Ovary (tissue), 3 donors: ENCODE results near the gene TYSND1.

Experiments
- EP300 ChIP-seq: sonication (generic); formaldehyde crosslinking; IDR thresholded peaks from one replicate; pipeline ENCODE4 v1.6.1; 2017; ENCODE audit warnings: antibody characterized with exemption
- POLR2A ChIP-seq: fragments of 450-650 bp; IDR thresholded peaks from one replicate; pipeline ENCODE4 v1.6.1; 2017; ENCODE audit warnings: antibody characterized with exemption, mild to moderate bottlenecking, moderate library complexity
- TF ChIP-seq, protein P1 (sequence below), 3 donors: fragments of 450-650 bp in 2 of 3; fragments of 200-600 bp in 1 of 3; IDR thresholded peaks; one replicate each; pipeline versions ENCODE4 v1.5.1 to v1.8.0; 2016 to 2022; ENCODE audit warnings: antibody characterized with exemption in 3 of 3, mild to moderate bottlenecking in 1 of 3
- donor health status: DM: no; HTN: no; CAD: no.

DNA sequence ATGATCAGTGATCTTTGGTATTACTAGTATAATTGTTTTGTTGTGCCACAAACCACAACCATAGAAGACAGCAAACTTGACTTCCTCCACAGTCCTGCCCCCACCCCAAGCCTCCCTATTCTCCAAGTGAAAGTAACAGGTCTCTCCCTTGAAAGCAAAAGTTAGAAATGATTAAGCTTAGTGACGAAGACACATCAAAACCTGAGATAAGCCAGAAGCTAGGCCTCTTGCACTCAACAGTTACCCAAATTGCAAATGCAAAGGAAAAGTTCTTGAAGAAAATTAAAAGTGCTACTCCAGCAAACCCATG is 16.3 kb upstream of the TYSND1 start:
- TF ChIP-seq, protein P1, sequence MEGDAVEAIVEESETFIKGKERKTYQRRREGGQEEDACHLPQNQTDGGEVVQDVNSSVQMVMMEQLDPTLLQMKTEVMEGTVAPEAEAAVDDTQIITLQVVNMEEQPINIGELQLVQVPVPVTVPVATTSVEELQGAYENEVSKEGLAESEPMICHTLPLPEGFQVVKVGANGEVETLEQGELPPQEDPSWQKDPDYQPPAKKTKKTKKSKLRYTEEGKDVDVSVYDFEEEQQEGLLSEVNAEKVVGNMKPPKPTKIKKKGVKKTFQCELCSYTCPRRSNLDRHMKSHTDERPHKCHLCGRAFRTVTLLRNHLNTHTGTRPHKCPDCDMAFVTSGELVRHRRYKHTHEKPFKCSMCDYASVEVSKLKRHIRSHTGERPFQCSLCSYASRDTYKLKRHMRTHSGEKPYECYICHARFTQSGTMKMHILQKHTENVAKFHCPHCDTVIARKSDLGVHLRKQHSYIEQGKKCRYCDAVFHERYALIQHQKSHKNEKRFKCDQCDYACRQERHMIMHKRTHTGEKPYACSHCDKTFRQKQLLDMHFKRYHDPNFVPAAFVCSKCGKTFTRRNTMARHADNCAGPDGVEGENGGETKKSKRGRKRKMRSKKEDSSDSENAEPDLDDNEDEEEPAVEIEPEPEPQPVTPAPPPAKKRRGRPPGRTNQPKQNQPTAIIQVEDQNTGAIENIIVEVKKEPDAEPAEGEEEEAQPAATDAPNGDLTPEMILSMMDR (IDR thresholded peaks at IDR 0.05) = no peak
- TF ChIP-seq POLR2A = no peak
- no peak for TF ChIP-seq EP300
